ENCODE measurements around the gene AOPEP.
"Not testable (repeated sequence)": the region's sequence is repeated elsewhere in the genome, so short reads cannot be mapped to it uniquely, and the experiment has no call there.

Gene AOPEP

DNA sequence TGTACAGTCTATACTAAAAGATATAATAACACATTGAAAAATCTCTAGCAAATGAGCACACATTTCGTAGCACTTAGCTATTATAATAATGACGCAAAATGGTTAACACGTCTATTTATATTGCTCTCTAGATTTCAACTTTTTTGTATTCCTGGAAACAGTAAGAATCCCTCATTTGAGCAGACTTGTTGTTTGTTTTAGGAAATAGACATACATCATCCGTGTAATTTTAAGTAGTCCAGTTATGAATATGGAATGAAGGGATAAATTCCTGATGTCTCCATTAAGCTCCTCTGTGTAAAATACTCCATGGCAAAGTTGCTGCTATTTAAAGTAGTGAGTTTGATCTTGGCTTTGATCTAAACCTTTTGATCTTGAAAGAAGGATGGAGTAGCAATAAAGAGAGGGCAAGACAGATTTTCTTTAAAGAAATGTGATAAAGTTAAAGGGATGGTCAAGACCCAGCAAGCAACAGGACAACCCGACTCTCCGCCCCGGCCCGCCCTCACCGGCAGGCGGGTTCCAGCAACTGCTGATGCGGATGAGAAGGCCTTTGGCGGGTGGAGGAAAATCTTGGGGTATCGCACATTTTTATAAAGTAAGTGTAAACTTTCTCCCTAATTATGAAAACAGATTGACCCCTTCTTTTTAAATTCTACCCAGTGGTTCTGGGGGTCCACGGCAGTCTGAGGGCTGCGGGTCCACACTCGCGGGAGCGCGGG lies 277.4 kb downstream of the AOPEP start:
- DNase-seq: no peak

DNA sequence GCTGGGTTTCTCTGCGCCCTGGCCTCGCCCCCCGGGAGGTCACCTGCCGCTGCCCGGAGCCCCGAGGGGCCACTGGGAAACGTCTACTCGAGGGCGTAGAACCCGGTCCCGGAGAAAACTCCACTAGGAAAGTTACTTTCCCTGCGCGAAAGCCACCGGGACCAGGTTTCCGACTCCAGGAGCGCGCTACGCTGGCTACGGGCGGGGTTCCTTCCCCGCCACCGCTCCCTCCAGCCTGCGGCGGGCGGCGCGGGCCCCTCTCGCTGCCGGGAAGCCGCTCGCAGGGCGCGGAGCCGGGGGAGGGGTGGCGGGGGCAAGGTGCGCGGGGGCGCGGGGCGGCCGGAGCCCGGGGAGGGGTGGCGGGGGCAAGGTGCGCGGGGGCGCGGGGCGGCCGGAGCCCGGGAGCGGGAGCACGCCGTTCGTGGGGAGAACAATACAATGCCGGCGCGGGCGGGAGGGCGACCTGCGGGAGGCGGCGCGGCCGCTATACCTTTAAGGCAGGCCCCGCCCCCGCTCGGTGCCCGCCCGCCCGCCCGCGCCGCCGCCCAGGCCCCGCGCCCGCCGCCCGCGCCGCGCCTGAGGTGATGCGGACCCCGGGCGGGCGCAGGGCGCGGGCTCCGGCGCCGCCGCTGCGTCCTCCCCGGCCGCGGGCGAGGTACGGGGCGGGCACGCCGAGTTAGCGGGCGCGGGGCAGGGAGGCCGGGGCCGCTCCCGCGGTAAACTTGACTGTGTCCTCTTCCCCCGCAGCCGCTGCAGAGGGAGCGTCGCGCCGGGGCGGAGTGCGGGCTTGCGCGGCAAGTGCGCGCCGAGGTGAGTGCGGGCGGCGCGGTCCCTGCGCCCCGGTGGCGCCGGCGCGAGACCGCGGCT lies 278.1 kb downstream of the AOPEP start:
- DNase-seq: no peak

DNA sequence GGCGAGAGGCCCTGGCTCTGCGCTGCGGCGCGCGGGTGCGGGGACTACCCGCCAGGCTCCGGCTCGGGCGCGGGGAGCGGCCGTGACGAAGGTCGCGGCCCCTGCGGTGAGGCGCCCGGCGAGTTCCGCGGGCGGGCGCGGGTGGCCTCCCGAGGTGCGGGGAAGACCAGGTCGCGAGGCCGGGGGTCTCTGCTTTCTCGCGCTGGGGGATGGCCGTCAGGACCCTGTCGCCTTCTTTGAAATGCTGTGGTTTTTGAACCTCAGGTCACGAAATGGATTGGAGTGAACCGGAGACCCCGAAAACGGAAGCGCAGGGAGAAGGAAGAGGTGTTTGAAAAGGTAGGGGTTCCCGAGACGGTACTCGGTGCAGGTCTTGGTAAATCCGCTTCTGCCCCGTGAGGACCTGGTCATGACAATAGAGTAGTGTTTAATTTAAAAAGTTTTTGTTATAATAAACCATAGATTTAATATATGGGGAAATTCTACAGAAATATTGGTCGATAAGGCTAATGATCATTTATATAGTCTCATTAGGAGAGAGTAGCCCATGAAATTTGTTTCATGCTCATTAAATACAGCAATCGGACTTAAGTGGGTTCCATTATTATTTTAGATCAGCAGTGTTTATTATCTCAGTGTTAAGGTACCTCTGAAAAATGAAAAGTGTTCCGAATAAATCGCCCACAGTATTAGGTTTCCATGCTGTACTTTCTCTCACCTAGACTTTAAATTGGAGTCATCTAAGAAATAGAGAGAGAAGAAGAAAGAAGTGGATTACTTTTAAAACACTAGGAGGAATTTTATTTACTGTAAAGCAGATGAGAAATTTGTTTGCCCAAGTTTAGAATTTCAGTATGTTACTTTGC lies 279.0 kb downstream of the AOPEP start:
- no peak for DNase-seq

DNA sequence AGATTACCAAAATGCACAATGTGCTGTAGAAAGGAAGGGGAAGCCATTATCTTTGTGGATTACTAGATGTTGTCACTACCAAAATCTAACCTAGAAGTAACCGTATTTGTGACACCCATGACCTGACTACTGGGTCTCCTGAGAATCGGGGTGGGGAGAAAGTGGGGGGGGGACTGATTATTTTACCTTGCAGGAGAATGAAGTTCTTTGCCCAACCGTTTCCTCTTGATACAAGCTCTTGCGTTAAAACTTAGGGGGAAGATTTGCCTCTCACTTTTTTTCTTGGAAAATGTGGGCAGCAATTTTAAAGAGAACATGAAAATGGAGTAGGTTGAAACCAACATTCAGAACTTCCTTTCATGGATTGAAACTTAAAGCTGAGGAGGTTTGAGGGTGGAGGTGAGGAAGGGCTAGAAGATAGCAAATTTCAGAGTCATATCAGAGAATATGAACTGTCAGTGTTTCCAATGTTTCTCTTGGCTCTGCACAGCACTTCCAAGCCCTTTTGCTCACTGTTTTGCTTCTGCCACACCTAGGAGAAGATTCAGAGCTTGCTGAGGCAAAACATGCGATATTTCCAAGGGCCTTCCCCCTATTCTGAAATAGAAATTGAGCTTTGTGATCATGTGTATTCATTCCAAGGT lies 280.8 kb downstream of the AOPEP start:
- no peak for DNase-seq

DNA sequence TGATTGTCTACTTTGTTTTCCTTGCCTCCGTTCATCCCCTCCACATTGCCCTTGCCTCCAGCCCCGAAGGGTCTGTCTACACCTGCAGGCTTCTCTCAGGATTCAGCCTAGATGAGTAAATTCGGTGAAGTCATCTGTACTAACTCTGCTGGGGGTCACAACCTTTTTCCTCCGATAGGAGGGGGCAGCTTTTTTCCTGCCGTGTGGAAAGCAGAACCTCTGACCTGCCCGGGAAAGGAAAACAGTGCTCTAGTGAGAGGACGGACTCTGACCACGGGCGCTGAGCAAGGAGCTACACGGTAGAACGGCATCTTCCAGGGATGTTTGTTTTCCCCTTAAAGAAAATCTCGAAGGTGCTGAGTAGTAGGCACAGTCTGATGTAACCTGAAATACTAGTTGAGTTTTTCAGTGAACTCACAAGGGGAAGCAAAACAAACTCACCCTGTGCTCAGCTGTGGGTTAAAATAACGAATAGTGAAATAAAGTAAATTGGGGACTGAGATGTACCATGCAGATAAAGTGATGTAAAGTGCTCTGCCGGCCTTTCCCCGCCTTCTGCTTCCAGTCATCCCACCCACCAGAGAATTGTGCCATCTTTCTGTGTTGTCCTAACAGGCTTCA lies 281.8 kb downstream of the AOPEP start:
- DNase-seq: no peak

DNA sequence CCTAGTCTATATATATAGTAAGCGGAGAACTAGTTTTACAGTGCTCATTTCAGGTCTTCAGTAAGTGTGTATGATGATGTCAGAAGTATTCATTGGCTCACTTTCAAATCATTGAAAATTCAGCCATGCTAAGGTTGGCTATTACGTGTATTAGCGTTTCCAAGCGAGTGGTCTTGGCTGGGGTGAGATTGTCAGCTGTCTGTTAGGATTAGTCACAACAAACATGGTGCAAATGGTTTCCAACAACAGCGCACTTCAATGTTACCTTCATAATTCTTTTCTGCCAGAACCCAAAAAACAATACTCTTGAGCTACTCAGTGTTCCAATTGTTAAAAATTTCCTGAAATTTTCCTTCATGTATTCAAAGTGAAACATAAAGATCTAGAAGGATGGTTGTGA lies 283.0 kb downstream of the AOPEP start:
- DNase-seq: no peak

DNA sequence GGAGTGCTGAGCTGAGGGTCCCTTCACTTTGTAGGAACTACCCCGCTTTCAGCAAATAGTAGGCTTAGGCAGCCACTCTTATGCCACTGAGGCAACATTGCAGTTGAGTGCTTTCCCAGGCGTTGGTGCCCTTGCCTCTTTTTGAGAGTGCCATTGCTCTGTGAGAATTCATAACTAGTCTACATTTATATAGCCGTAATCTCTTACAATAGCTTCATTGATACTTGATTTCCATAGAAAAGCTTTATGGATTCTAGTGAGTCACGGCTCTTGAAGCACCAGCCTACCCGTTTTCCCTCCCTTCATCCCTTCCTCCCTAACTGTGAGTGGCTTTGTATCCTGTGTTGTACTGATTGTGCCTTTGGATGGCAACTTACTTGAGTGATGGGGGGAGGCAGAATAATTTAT lies 283.9 kb downstream of the AOPEP start:
- DNase-seq: no peak

DNA sequence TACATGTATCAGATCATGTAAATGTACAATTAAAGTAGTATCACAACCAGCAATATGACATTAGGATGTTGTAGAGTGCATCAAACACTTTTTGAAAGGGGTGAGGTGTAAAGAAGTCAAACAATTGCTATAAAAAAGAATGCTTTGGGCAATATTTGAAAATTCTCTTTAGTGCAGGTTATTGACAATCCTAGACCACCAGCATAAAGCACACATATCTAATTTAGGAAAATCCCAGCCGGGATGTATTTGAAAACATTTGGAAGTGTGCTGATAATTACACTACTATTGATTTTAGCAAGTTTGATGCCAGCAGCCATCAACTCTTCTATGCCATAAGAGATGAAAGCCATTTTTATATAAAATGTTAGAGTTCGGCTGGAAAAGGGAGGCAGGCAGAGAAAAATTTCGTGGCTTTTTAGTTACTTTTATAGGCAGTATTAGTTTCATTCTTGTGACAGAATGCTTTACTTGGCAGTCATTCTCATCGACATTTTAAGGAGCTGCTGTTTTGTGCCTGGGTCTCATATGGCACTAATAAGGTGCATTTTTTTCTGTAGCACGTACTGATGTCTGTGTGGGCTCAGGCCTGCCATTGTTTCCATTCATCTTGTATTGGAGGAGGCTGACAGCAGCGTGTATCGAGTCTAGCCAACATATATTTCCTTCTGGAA lies 285.7 kb downstream of the AOPEP start:
- no peak for DNase-seq

DNA sequence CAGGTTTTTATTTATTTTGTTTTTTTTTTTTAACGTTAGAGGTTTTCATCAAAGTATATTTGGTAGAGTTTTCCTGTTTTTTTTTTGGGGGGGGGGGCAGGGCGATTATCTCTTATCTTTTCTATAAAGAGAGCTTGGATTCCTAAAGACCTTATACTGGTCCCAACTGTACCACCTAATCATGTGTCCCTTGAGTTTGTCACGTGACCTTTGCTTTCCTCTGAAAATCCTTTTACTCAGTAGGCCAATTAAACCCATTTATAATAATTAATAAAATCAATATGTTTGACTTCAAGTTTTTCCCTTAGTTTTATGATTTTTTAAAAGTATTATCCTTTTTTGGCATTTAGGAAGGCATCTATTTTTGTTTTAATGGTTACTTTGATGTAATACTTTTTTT lies 286.4 kb downstream of the AOPEP start:
- no peak for DNase-seq

DNA sequence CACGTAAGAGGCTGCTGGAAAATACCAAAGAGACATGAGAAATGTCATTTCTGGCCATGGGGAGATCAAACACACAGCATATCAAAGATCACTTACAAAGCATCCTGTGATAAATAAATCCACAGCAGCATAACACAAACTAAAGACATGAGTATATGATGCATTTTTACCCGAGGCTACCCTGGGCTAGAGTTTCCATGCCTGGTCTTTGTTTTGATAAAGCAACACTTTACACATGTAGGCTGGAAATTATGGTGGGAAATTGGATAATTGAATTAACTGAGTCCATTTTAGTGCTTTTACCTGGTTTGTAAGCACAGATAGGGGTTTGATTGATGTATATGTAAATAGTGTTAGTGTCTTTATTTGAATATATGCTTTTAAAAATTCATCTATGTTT lies 288.4 kb downstream of the AOPEP start:
- DNase-seq: no peak

DNA sequence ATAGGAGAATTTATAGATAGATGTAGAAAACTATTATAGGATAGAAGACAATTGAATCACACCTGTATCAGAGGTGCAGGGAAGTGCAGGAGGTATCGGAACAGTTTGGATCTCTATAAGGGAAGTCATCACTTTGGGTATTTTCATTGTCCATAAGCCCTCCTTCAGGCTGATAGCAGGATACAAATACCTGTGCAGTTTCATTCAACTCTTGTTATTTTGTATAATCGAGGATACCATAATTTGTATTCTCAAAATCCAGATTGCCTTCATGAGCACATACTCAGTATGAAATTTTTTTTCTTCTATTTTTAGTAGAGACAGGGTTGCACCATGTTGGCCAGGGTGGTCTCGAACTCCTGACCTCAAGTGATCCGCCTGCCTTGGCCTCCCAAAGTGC lies 289.1 kb downstream of the AOPEP start:
- DNase-seq: no peak

DNA sequence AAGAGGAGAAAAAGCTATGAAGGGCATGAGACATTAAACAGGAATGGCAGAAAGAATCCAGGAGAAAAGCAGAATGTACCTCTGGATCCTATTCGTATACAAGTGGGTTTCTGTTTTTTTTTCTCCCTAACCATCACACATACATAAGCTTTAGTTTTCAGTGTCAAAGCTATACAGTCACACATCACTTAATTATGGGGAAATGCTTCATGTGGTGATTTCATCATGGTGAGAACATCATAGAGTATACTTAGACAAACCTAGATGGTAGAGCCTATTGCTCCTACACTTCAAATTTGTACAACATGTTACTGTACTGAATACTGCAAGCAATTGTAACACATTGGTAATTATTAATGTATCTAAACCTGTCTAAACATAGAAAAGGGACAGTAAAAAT lies 290.6 kb downstream of the AOPEP start:
- no peak for DNase-seq

DNA sequence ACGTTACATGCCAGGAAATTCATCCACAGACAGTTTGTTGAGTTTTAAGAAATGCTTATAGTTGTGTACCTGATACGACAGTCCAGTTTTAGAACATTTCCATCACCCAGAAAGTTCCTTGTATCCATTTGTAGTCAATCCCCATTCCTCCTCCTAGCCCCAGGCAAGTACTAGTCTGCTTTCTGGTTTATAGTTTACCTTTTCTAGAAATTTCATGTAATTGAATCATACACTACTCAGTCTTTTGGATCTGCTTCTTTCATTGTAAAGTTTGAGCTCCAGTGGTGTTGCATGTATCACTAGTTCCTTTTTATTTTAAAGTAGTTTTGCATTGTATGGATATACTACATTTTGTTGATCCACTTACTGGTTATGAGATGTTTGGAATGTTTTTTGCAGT lies 291.2 kb downstream of the AOPEP start:
- no peak for DNase-seq

DNA sequence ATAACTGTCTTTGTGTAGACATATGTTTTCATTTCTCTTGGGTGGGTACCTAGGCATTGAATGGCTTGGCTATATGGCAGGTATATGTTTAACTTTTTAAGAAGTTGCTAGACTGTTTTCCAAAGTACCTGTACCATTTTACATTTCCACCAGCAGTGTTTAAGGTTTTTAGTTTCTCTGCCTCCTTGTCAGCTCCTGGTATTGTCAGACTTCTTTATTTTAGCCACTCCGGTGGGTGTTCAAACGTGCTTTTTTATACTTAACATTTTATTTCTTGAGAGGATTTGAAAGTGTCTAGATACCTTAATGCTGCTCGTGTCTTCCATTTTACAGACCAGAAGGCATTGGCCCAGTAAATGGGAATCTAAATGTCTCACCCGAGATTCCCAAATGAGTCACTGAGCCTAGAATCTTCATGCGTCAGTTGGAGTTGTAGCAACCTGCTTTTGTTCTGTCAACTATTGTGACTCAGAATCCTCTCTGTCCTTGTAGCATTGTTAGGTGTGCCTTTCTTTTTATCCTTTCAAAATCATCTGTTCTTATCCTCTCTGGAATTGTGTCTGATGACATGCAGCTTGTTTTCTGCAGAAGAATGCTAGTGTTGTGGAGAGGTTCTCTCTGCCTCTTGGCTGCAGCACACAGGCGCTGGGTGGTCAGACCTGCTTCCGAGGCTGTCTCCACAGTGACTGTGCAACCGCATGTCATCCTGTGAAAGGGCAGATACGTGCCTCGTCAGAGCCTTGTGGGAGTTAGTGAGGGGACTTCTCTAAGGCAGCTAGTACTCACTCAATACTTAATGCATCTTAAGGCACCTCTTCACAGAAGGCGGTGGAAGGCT lies 291.8 kb downstream of the AOPEP start:
- no peak for DNase-seq

DNA sequence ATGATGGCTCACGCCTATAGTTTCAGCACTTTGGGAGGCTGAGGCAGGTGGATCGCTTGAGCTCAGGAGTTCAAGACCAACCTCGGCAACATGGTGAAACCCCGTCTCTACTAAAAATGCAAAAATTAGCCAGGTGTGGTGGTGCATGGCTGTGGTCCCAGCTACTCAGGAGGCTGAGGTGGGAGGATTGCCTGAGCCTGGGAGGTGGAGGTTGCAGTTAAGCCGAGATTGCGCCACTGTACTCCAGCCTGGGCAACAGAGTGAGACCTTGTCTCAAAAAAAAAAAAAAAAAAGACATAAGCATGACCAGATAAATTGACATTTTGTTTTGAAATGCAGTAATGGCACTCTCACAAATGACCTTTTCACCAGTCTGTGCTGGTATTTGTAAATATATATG lies 294.1 kb downstream of the AOPEP start:
- not testable (repeated sequence) for DNase-seq

DNA sequence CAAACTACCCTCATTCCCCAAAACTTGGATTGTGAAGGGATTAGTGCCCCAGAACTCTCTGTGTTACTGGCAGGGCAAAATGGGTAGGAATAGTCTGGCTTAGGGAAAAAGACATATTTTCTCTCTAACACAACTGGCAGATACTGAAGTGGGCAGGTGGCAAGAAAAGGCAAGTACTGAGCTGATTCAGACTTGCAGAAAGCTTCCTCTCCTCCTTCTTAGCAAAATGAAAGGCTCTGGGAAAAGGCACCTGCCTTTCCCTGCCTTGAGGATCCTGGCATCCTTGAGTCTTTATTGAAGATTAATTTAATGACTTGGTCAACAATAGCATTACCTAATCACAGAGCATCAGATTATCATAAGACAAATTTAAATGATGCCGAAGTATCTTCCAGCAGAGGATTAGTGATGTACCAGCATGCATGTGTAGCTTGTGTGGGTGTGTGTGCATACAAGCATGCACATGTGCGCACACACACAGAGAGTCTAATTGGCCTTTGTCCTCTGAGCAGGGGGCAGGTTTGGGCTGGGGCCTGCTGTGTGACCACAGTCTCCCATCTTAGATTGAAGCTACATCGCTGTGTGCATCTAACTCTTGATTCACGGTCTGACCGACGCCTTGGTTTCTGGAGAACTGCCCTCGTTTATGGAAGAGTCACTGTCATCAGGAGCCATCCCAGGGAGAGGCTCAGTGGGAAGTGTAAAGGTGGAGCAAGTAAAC lies 294.8 kb downstream of the AOPEP start:
- DNase-seq: no peak

DNA sequence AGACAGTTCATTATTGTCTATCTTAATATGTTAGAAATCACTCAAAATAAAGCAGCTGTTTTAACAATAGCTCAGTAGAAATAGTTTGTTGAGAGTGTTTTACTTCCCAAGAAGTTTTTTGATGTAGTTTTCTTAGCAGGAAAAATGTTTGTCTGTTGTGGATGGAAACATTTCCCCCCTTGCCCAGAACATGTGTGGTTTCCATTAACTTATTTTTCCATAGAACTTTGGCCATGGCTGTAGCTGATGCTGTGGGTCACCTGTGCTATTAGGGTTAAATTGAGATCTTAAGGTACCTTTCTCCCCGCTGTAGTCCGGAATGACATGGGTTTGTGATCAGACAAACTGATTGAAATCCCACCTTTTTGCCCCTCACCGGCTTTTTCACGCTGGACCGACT lies 296.2 kb downstream of the AOPEP start:
- DNase-seq: no peak

DNA sequence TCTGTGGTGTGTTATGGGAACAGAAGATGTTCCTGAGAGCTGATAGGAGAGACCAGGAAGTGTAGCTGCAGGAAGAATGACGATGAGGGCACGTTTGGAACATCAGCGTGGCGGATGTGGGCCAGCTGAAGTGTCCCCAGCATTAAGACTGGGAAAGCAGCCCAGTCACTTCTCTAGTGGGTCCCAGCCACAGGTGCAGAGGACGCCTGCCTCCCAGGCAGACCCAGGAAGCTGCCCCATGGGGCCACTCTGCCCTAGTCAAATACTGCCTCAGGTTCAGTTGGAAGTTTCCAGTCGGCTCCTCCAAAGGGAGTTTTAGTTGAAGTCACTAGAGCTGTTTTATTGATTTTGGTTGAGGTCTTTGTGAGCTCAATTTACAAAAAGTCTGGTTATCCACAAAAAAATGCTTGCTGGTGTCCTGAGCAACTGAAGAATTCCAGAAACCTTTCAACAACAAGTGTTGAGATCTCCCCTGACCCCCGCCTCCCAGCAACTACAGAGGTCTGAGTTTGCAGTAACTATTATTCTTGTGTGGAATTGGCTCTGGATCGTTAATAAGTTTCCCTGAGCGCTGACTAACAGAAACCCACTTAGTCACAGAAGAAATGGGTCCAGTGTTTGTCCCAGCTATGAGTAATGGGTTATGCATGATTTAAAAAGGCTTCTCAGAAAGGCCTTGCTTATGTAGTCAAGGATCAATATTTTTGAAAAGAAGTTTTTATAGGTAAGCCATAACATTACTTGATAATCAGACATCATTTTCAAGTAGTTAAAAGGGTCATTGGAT lies 296.9 kb downstream of the AOPEP start:
- no peak for DNase-seq

DNA sequence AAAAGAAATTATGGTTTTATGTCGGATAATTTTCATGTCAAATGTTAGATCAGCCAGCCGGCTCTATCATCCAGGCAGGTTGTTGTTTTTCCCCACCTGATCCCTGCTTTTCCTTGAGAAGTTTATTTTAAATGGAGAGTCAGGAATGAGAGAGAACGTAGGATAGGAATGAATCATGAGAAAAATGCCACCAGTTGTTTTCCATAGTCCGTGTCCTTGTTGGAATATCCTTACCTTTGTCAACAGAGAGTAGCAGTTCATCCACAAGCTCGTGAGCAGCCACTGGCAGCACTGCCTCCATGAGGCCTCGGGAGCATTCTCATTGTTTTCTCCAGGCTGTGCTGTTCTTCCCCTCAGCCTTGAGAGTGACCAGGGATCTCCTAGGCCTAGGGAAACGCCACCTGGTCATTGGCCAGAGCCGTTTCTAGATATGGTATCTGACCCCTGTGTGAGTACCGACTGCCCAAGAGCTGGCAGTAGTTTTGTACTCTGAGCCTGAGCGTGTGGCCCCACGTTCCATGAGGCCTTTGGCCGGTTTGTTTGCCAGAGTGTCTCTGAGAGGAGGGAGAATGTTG lies 297.7 kb downstream of the AOPEP start:
- DNase-seq: no peak
